HepG2 (cell line): Measurements from ENCODE around the gene GGTA1. TPM values are rescaled to one million over a fixed set of nuclear protein-coding genes. Genes with fewer than 3 reads are reported as not detected.

Experiments
- ATM ChIP-seq: fragments of 450-650 bp; IDR thresholded peaks from 2 replicates; pipeline ENCODE4 v1.7.1; 2017; ENCODE audit warnings: mild to moderate bottlenecking, borderline replicate concordance
- CREB1 ChIP-seq, 2 experiments: fragments of 450-650 bp in 1 of 2; IDR thresholded peaks; 2 replicates each; pipeline ENCODE4 v1.6.1; 2016 to 2017; ENCODE audit warnings: control low read depth in 1 of 2, mild to moderate bottlenecking in 1 of 2, missing compliant biosample characterization in 1 of 2, missing genetic modification characterization in 1 of 2
- DNMT1 ChIP-seq: sonication (generic); formaldehyde crosslinking; IDR thresholded peaks from 2 replicates; pipeline ENCODE4 v1.5.1; 2020; ENCODE audit warnings: mild to moderate bottlenecking, missing genetic modification reagents
- ELF3 ChIP-seq: IDR thresholded peaks from 2 replicates; pipeline ENCODE4 v1.6.1; 2016; ENCODE audit warnings: missing genetic modification reagents, missing compliant biosample characterization
- FOXP1 ChIP-seq, 2 experiments: fragments of 450-650 bp in 1 of 2; IDR thresholded peaks; 2 replicates each; pipeline ENCODE4 v1.6.1; 2017 to 2018; ENCODE audit warnings: antibody characterized with exemption in 1 of 2
- FOXP4 ChIP-seq: sonication (generic); formaldehyde crosslinking; IDR thresholded peaks from 2 replicates; pipeline ENCODE4 v1.4.0; 2020; ENCODE audit warnings: missing genetic modification reagents
- HMGXB3 ChIP-seq: sonication (generic); formaldehyde crosslinking; IDR thresholded peaks from 2 replicates; pipeline ENCODE4 v1.4.0; 2020; ENCODE audit warnings: missing genetic modification reagents, borderline replicate concordance
- HNRNPH1 ChIP-seq: fragments of 200-400 bp; formaldehyde crosslinking; optimal IDR thresholded peaks from 2 replicates; pipeline ENCODE3; 2017; ENCODE audit warnings: mild to moderate bottlenecking, low read depth, low read length
- KLF16 ChIP-seq, 2 experiments: sonication (generic) in 1 of 2; formaldehyde crosslinking in 1 of 2; IDR thresholded peaks; 2 replicates each; pipeline versions ENCODE4 v1.6.1 to v1.8.0; 2016 to 2023; ENCODE audit warnings: missing genetic modification reagents in 2 of 2, missing compliant biosample characterization in 1 of 2
- MTF1 ChIP-seq: sonication (generic); formaldehyde crosslinking; IDR thresholded peaks from 2 replicates; pipeline ENCODE4 v1.5.0; 2020; ENCODE audit warnings: missing genetic modification reagents
- MXD4 ChIP-seq: IDR thresholded peaks from 2 replicates; pipeline ENCODE4 v1.6.1; 2016; ENCODE audit warnings: mild to moderate bottlenecking, missing biosample characterization, missing genetic modification reagents
- NFKB2 ChIP-seq: sonication (generic); formaldehyde crosslinking; IDR thresholded peaks from 2 replicates; pipeline ENCODE4 v1.4.0; 2020; ENCODE audit warnings: missing genetic modification reagents, borderline replicate concordance
- NR3C1 ChIP-seq: sonication (generic); formaldehyde crosslinking; IDR thresholded peaks from 2 replicates; pipeline ENCODE4 v1.4.0; 2020; ENCODE audit warnings: missing genetic modification reagents
- PHB2 ChIP-seq: fragments of 450-650 bp; IDR thresholded peaks from 2 replicates; pipeline ENCODE4 v1.6.1; 2018; ENCODE audit not compliant: partially characterized antibody
- POLR2G ChIP-seq: fragments of 200-400 bp; formaldehyde crosslinking; IDR thresholded peaks from 2 replicates; pipeline ENCODE4 v1.6.1; 2018; ENCODE audit warnings: mild to moderate bottlenecking, low read depth, low read length, moderate library complexity
- RORA ChIP-seq: sonication (generic); formaldehyde crosslinking; IDR thresholded peaks from 2 replicates; pipeline ENCODE4 v1.5.0; 2020; ENCODE audit warnings: mild to moderate bottlenecking, missing genetic modification reagents, moderate library complexity
- SMAD9 ChIP-seq: sonication (generic); formaldehyde crosslinking; IDR thresholded peaks from 2 replicates; pipeline ENCODE4 v1.5.1; 2020; ENCODE audit warnings: mild to moderate bottlenecking, missing genetic modification reagents
- SRF ChIP-seq: IDR thresholded peaks from 2 replicates; pipeline ENCODE4 v1.6.1; 2011; ENCODE audit warnings: mild to moderate bottlenecking, low read depth, low read length, moderate library complexity
- TBL1XR1 ChIP-seq: fragments of 150-350 bp; IDR thresholded peaks from 2 replicates; pipeline ENCODE4 v1.6.1; 2014; ENCODE audit warnings: borderline replicate concordance, low read length; ENCODE audit not compliant: partially characterized antibody
- TCF7 ChIP-seq: sonication (generic); IDR thresholded peaks from 2 replicates; pipeline ENCODE4 v1.6.1; 2016; ENCODE audit warnings: antibody characterized with exemption, low read depth
- ZFY ChIP-seq: sonication (generic); formaldehyde crosslinking; IDR thresholded peaks from 2 replicates; pipeline ENCODE4 v1.4.0; 2020; ENCODE audit warnings: missing genetic modification reagents
- ZNF331 ChIP-seq: sonication (generic); formaldehyde crosslinking; IDR thresholded peaks from 2 replicates; pipeline ENCODE4 v1.4.0; 2020; ENCODE audit warnings: missing genetic modification reagents
- ZXDC ChIP-seq: sonication (generic); formaldehyde crosslinking; IDR thresholded peaks from 2 replicates; pipeline ENCODE4 v1.5.0; 2020; ENCODE audit warnings: mild to moderate bottlenecking, missing genetic modification reagents
- polyA plus RNA-seq, 8 experiments: library from polyadenylated mRNA; depleted of rRNA in 3 of 8; stranded (reverse) in 7 of 8; unstranded in 1 of 8; fragments of >200 nt; fragmentation: Illumina TruSeq in 4 of 8; extraction: Trizol in 4 of 8; gene quantifications; 2 replicates each; pipeline versions ENCODE4 v1.2.1 to v1.2.3, GENCODE V29; 2011 to 2016; ENCODE audit warnings: low read depth in 4 of 8, missing spikeins in 1 of 8, mixed read lengths in 1 of 8; ENCODE audit not compliant: insufficient read depth in 1 of 8
- total RNA-seq, 5 experiments: library from RNA; depleted of rRNA; stranded (reverse); fragments of >200 nt; fragmentation: Illumina TruSeq; extraction: Trizol; gene quantifications; 2 replicates each; pipeline ENCODE4 v1.2.3, GENCODE V29; 2016; ENCODE audit warnings: low read depth in 1 of 5

Gene GGTA1
- total and polyA plus RNA-seq, 2 of the 13 experiments (the other 11 are each of a cell fraction or from before 2014, with no cell fraction given): not detected

GRCh38 chr9:121545875-121546423 lies 46.3 kb upstream of the GGTA1 start (continued):
- TF ChIP-seq FOXP1 (IDR thresholded peaks at IDR 0.05) (no peak), FOXP1 (CRISPR knock-in tag; IDR thresholded peaks at IDR 0.05) (no peak), SRF (no peak), RORA (CRISPR knock-in tag) (no peak), HMGXB3 (CRISPR knock-in tag) (no peak), HNRNPH1 (no peak), ZFY (CRISPR knock-in tag) (peak; percentile 78), TBL1XR1 (no peak), PHB2 (no peak), FOXP4 (CRISPR knock-in tag) (no peak), NFKB2 (CRISPR knock-in tag) (peak; percentile 38; the same call in 1 of the 2 replicates), SMAD9 (CRISPR knock-in tag) (no peak), NR3C1 (no peak), ZNF331 (CRISPR knock-in tag) (peak; percentile 53; the same call in 1 of the 2 replicates), ZXDC (CRISPR knock-in tag) (no peak), ATM (no peak), DNMT1 (CRISPR knock-in tag) (no peak), KLF16 (CRISPR knock-in tag; IDR thresholded peaks at IDR 0.05) (peak in 1 of 2 experiments; percentile 63; a peak in 1 of 4 replicates), ELF3 (CRISPR knock-in tag) (peak; percentile 54; the same call in 1 of the 2 replicates), MTF1 (CRISPR knock-in tag) (no peak), POLR2G (no peak), TCF7 (no peak), MXD4 (no peak), CREB1 (IDR thresholded peaks at IDR 0.05) (no peak), CREB1 (CRISPR knock-in tag; IDR thresholded peaks at IDR 0.05) (no peak)
